Measurements from ENCODE around the gene BRF1.

DNA sequence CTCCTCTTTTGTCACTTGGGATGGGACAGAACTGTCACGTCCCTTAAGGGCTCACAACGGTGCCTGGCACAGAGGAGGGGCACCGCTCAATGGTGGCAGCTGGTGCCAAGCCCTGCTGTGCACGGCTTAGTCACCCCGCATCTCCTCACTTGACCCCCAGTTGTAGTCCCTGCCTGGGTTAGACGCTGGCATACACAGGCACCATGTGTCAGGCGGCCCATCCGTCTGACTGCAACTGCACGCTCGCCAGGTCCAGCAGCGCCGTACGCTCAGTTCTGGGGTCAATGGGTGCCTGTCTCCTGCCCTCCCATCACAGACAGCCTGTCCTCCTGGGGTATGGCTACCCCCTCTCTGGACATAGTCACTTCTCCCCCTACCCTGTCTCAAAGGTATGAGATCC, 12.2 kb upstream of the BRF1 start:
- TF ChIP-seq, protein P1, sequence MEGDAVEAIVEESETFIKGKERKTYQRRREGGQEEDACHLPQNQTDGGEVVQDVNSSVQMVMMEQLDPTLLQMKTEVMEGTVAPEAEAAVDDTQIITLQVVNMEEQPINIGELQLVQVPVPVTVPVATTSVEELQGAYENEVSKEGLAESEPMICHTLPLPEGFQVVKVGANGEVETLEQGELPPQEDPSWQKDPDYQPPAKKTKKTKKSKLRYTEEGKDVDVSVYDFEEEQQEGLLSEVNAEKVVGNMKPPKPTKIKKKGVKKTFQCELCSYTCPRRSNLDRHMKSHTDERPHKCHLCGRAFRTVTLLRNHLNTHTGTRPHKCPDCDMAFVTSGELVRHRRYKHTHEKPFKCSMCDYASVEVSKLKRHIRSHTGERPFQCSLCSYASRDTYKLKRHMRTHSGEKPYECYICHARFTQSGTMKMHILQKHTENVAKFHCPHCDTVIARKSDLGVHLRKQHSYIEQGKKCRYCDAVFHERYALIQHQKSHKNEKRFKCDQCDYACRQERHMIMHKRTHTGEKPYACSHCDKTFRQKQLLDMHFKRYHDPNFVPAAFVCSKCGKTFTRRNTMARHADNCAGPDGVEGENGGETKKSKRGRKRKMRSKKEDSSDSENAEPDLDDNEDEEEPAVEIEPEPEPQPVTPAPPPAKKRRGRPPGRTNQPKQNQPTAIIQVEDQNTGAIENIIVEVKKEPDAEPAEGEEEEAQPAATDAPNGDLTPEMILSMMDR (IDR thresholded peaks at IDR 0.05; ENCODE audit: insufficient read depth, low read length, poor library complexity, severe bottlenecking) = no peak
- no peak for TF ChIP-seq EZH2phosphoT487 (conservative IDR thresholded peaks at IDR 0.05; ENCODE audit: low read length)

Data from SU-DHL-6 (cell line).